Measurements from ENCODE around the gene ARID5B. TPM values are rescaled to one million over a fixed set of nuclear protein-coding genes. Genes with fewer than 3 reads are reported as not detected.

The ARID5B gene
- polyA plus RNA-seq, 1 donor from 2014 or later, result 2.1 TPM

GRCh38 chr10:62000037-62000603, 98.6 kb downstream of the ARID5B start:
- Histone ChIP-seq H3K27ac (ENCODE audit: low read length) (no peak overlapping the region), H3K79me2 (replicated peaks; ENCODE audit: insufficient read depth, low read length) (no peaks in the 10 kb centered on the region), H3K9me2 (ENCODE audit: insufficient read depth, low read length) (no peaks in the 10 kb centered on the region), H4K20me1 (ENCODE audit: insufficient read depth) (no peaks in the 10 kb centered on the region), H3K4me3 (ENCODE audit: low read length) (no peak overlapping the region), H3F3A (ENCODE audit: insufficient read depth, low read length, poor library complexity, severe bottlenecking) (no peaks in the 10 kb centered on the region), H3K9ac (ENCODE audit: low read length) (no peak overlapping the region), H2AFZ (ENCODE audit: low read depth, low read length) (no peak overlapping the region), H3K36me3 (ENCODE audit: insufficient read depth, low read length) (no peaks in the 10 kb centered on the region), H3K4me2 (ENCODE audit: low read length) (no peak overlapping the region), H3K9me3 (ENCODE audit: low read length) (no peaks in the 10 kb centered on the region), H3K27me3 (ENCODE audit: insufficient read depth, low read depth, low read length) (no peaks in the 10 kb centered on the region)
- TF ChIP-seq, protein P1, sequence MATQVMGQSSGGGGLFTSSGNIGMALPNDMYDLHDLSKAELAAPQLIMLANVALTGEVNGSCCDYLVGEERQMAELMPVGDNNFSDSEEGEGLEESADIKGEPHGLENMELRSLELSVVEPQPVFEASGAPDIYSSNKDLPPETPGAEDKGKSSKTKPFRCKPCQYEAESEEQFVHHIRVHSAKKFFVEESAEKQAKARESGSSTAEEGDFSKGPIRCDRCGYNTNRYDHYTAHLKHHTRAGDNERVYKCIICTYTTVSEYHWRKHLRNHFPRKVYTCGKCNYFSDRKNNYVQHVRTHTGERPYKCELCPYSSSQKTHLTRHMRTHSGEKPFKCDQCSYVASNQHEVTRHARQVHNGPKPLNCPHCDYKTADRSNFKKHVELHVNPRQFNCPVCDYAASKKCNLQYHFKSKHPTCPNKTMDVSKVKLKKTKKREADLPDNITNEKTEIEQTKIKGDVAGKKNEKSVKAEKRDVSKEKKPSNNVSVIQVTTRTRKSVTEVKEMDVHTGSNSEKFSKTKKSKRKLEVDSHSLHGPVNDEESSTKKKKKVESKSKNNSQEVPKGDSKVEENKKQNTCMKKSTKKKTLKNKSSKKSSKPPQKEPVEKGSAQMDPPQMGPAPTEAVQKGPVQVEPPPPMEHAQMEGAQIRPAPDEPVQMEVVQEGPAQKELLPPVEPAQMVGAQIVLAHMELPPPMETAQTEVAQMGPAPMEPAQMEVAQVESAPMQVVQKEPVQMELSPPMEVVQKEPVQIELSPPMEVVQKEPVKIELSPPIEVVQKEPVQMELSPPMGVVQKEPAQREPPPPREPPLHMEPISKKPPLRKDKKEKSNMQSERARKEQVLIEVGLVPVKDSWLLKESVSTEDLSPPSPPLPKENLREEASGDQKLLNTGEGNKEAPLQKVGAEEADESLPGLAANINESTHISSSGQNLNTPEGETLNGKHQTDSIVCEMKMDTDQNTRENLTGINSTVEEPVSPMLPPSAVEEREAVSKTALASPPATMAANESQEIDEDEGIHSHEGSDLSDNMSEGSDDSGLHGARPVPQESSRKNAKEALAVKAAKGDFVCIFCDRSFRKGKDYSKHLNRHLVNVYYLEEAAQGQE (IDR thresholded peaks at IDR 0.05; ENCODE audit: borderline replicate concordance), result no peak
- TF ChIP-seq EP300 (conservative IDR thresholded peaks at IDR 0.05; ENCODE audit: poor library complexity, severe bottlenecking) (no peak), EZH2 (IDR thresholded peaks at IDR 0.05; ENCODE audit: borderline replicate concordance, insufficient read depth, low read length, poor library complexity, severe bottlenecking) (no peak), TAF1 (IDR thresholded peaks at IDR 0.05; ENCODE audit: low read depth) (no peak), MXI1 (conservative IDR thresholded peaks at IDR 0.05; ENCODE audit: poor library complexity, severe bottlenecking) (no peak), SMC3 (conservative IDR thresholded peaks at IDR 0.05; ENCODE audit: poor library complexity) (no peak), RAD21 (conservative IDR thresholded peaks at IDR 0.05) (no peak), CTCF (IDR thresholded peaks at IDR 0.05; ENCODE audit: poor library complexity, severe bottlenecking) (no peak), POLR2AphosphoS5 (IDR thresholded peaks at IDR 0.05) (no peak)

GRCh38 chr10:62000726-62001125, 99.2 kb downstream of the ARID5B start:
- H3K79me2 ChIP-seq (replicated peaks; ENCODE audit: insufficient read depth, low read length), result no peaks in the 10 kb centered on the region

More at GRCh38 chr10:62000726-62001125, 99.2 kb downstream of the ARID5B start:
- H3K27ac ChIP-seq (ENCODE audit: low read length), result no peak overlapping the region
- H3K9ac ChIP-seq (ENCODE audit: low read length), result no peak overlapping the region
- H3F3A ChIP-seq (ENCODE audit: insufficient read depth, low read length, poor library complexity, severe bottlenecking), result no peaks in the 10 kb centered on the region
- no peak overlapping the region for H3K4me3 ChIP-seq (ENCODE audit: low read length)
- no peaks in the 10 kb centered on the region for H3K9me3 ChIP-seq (ENCODE audit: low read length)
- H2AFZ ChIP-seq (ENCODE audit: low read depth, low read length), result no peak overlapping the region
- H4K20me1 ChIP-seq (ENCODE audit: insufficient read depth), result no peaks in the 10 kb centered on the region
- TF ChIP-seq, protein P1 (IDR thresholded peaks at IDR 0.05; ENCODE audit: borderline replicate concordance), result no peak
- TF ChIP-seq RAD21 (conservative IDR thresholded peaks at IDR 0.05) (no peak), MXI1 (conservative IDR thresholded peaks at IDR 0.05; ENCODE audit: poor library complexity, severe bottlenecking) (no peak), POLR2AphosphoS5 (IDR thresholded peaks at IDR 0.05) (no peak), CTCF (IDR thresholded peaks at IDR 0.05; ENCODE audit: poor library complexity, severe bottlenecking) (no peak), EZH2 (IDR thresholded peaks at IDR 0.05; ENCODE audit: borderline replicate concordance, insufficient read depth, low read length, poor library complexity, severe bottlenecking) (no peak), TAF1 (IDR thresholded peaks at IDR 0.05; ENCODE audit: low read depth) (no peak), EP300 (conservative IDR thresholded peaks at IDR 0.05; ENCODE audit: poor library complexity, severe bottlenecking) (no peak), SMC3 (conservative IDR thresholded peaks at IDR 0.05; ENCODE audit: poor library complexity) (no peak)
- H3K4me2 ChIP-seq (ENCODE audit: low read length), result no peak overlapping the region
- H3K36me3 ChIP-seq (ENCODE audit: insufficient read depth, low read length), result no peaks in the 10 kb centered on the region
- no peaks in the 10 kb centered on the region for H3K9me2 ChIP-seq (ENCODE audit: insufficient read depth, low read length)
- H3K27me3 ChIP-seq (ENCODE audit: insufficient read depth, low read depth, low read length), result no peaks in the 10 kb centered on the region

Measured in neural cell (in vitro differentiated cells).